Effector CD4-positive, alpha-beta T cell (primary cell): ENCODE data around the gene CAVIN3. TPM values are rescaled to one million over a fixed set of nuclear protein-coding genes. Genes with fewer than 3 reads are reported as not detected.

Experiments used
- DNase-seq: peaks from one replicate; pipeline ENCODE4 v3.0.0-alpha.2; 2020
- total RNA-seq: gene quantifications from one replicate; lab custom pipeline; 2026; lab: John Stamatoyannopoulos, UW

CAVIN3 gene, protein sequence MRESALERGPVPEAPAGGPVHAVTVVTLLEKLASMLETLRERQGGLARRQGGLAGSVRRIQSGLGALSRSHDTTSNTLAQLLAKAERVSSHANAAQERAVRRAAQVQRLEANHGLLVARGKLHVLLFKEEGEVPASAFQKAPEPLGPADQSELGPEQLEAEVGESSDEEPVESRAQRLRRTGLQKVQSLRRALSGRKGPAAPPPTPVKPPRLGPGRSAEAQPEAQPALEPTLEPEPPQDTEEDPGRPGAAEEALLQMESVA
- total RNA-seq, result not detected

DNA sequence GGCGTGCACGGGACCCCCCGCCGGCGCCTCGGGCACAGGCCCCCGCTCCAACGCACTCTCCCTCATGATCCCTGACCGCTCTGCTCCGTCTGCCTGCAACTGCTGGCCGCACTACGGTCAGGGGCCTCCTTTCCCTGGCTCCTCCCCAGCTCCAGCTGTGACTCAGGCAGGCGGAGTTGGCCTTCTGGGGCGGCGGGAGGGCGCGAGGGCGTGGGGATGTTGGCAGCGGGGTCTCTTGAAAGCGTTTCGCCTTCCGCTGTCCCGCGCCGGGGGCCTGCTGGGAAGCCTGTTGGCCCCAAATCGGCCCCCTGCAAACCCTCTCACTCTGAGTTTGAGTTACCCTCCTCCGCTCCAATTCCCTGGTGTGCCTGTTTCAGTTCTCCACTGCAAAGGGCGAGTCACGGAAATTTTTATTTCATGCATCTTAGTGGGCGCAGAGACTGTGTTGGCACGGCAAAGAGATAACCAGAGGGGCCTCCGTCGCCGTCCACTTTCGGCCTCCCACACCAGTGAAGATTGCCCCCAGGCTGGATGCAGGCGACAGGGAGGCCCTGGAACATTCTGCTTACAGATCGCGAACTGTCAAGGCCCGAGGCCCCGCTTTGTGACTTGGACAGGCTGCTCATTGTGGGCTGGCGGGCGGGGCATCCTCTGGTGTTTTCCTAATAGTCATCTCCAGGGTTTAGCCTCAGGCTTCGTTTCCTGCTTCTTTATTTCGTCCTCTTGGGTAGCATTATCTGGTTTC, at the start of gene CAVIN3:
TSS of gene CAVIN3 (minus strand) at position 91 of the 745 bp plus-strand sequence. CDS start at position 66, 25 bp downstream.
- no peak for DNase-seq

- DNase-seq, result no peak
Measured at GRCh38 chr11:6365659-6366058, 45.4 kb upstream of the CAVIN3 start.

DNA sequence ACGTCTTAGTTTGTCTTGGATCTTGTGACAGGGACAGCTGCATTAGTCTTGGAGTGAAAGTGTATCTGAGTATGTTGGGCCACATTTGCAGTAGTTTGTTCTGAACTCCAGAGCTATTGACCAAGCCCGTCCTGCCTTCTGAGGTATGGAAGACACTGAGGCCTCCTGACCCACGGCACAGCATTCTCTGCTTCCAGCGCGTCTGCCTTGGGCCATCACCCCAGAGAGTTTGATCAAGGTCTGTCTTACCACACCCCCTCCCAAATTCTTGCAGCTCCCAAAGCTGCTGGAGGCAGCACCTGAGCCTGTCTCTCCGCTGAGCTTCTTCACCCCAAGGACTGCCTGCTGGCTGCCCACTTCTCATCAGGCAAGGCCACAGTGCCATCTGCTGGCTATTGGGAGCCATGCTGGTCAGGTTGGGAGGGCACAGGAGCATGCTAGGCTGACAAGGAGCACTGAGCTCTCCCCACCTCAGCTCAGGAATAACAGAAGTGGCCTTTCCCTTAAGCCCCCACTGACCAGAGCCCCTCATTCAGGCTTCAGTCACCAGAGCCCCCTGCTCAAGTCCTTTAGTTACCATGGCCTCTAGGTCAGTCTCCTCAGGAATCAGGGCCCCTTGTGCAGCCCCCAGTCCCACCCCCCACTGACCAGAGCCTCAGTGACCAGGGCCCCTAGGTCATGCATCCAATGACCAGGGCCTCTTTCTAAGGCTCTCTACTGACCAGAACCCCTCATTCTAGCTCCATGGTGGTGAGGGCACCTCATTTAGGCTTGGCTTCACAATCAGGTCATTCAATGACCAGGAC, 42.8 kb upstream of the CAVIN3 start:
- peak; percentile 53 for DNase-seq

- no peak for DNase-seq
Measured at GRCh38 chr11:6362185-6362872, 42.0 kb upstream of the CAVIN3 start.

- DNase-seq, result no peak
Measured at GRCh38 chr11:6360183-6360582, 39.9 kb upstream of the CAVIN3 start.

- DNase-seq, result no peak
Measured at GRCh38 chr11:6357222-6357621, 36.9 kb upstream of the CAVIN3 start.

GRCh38 chr11:6356503-6357055, 36.3 kb upstream of the CAVIN3 start:
- no peak for DNase-seq

- no peak for DNase-seq
Measured at GRCh38 chr11:6354651-6355485, 34.6 kb upstream of the CAVIN3 start.

DNA sequence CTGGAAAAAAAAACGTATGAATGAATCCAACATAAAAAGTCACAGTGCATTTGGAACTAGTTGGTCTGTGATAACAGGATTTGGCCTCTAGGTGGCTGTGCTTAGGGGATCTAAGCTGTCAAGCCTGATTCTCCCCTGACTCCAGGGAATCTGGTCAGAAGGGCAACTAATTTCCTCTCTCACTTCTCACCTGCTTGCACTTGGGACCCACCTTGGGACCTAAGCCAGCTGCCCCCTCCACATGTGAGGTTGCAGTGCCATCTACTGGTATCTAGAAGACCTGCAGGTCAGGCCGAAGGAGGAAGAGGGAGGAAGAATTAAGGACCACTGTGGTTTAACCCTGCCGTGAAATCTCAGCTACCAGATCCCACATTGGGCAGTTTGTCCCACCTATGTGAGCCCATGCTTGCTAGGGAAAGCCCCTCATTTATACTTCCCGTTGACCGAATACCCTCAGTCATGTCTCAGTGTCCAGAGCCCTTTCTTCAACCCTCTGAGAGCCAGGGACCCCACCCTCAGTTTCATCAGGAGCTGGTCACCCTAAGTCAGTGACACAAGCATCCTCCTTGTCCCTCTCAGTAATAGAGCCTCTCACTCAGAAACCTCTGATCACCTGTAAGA, 33.2 kb upstream of the CAVIN3 start:
- DNase-seq, result peak; percentile 23

DNA sequence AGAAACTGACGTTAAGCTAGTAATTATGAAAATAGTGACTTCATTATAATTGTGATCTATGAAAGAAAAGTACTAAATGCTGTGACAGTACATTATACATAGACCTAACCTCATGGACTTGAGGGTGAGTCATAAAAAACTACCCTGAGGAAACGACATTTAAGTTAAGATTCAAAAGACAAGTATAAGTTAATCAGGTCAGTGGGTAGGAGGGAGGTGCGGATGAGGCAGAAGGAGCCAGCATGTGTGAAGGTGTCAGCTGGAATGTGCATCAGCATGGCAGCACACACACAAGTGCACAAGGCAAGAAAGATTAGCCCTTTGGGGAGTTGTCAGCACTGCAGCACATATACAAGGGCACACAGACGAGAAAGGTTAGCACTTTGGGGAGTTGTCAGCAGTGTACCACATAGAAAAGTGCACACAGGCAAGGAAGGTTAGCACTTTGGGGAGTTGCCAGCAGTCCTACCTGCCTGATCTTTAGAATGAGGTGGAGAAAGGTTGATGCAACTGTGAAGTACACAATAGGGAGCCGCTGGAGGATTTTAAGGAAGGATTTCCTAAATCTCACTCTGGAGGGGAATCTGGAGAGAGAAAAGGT, 31.6 kb upstream of the CAVIN3 start:
- DNase-seq, result no peak

DNA sequence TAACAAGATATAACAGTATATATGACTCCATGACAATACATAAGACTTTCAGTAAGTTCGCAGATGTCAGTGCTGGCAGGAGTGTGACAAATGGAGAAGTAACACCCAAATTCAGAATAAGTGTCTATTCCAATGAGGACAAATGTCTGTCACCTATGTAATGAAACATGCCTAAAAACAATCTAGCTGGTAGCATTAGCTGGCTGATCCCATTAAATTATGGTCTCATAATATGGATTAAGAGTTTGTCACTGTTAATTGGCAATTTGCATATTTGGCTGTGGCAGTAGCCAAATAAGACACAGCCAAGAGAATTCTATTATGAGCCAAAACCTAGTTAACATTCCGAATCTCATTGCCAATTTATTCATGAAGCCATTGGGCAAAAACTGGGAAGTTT, 30.2 kb upstream of the CAVIN3 start:
- DNase-seq, result no peak

GRCh38 chr11:6350043-6350442, 29.7 kb upstream of the CAVIN3 start:
- DNase-seq, result no peak

DNA sequence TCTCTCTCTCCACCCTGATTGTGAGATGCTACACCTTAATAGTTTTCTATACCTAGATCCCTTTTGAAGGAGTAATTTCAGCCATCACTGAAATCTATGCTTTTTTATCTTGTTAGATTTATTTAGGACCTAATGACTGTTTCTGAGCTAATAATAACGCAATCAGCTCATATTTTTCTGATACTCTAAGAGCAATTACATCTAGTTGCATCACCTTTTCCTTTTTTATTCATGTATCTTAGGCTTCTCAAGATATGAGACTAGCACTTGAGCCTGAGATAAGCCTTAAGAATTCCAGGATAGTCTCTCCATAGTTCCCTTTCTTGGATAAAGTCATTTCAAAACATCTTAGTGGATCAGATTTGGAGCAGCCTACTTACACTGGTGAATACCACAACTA, 25.1 kb upstream of the CAVIN3 start:
- no peak for DNase-seq

DNA sequence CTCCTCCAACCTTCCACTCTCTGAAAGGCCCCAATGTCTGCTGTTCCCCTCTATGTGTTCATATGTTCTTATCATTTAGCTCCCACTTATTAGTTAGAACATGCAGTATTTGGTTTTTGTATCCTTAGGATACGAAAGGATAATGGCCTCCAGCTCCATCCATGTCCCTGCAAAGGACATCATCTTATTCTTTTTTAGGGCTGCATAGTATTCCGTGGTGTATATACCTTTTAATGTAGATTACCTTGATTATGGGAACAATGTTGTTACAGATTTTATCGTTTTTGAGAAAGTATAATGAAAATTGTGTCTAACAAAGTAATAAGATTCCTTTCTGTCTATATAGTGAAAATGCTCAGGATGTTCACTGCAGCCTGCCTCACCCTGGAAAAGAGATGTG, 16.0 kb upstream of the CAVIN3 start:
- no peak for DNase-seq

DNA sequence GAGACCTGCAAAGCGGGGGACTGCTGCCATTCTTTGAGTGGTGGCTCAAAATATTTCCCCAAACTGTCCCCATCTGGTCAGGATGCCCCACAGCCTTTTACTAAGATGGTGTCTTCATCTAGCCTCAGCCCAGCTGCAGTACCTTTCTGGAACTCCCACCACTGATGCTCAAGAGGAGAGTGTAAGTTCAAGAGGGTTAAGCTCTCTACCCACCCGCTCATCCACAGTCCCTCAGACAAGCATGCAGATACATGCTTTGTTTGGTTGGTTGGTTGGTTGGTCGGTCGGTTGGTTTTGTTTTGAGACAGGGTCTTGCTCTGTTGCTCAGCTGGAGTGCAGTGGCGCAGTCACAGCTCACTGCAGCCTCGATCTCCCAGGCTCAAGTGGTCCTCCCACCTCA, 14.5 kb upstream of the CAVIN3 start:
- no peak for DNase-seq

DNA sequence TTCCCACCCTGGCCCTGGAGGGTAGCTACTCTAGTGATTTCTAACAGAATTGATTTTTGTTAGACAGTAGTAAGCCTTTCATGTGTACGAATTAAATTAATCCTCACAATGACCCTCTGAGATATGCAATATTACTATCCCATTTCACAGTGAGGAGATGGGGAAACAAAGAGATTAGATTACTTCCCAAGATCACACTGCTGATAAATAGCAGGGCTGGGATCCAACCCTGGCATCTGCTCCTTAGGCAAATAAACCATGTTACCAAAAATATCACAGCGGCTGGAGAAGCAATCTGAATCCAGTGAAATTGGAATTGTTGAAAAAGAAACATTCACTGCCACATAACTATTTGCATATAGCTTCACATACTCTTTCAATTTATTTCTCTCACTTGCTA, 12.8 kb upstream of the CAVIN3 start:
- no peak for DNase-seq

DNA sequence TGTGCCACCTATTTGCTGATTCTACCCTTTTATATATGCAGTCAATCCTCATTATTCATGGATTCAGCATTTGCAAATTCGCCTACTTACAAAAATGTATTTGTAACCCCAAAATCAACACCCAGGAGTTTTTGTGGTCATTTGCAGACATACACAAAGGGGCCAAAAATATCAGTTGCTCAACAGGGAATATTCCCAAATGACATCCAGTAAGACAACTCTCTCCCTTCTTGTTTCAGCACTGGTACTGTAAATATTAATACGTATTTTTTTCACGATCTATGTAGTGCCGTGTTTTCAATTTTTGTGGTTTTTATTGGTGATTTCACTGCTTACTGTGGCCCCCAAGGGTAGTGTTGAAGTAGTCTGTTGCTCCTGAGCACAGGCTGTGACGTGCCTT, 11.8 kb upstream of the CAVIN3 start:
- DNase-seq, result no peak

- no peak for DNase-seq
Measured at GRCh38 chr11:6328321-6328720, 8.0 kb upstream of the CAVIN3 start.

DNA sequence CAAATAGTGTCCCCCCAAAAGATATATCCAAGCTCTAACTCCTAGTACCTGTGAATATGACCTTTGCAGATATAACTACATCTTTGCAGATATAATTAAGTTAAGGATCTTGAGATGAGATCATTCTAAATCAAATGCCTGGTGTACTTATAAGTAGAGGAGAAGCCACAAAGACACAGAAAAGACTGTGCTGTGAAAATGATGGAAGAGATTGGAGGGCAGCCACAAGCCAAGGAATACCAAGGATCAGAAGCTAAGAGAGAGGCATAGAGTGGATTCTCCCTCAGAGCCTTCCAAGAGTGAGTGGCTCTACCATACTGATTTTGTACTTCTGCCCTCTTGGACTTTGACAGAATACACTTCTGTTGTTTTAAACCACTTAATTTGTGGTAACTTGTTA, 7.5 kb upstream of the CAVIN3 start:
- no peak for DNase-seq

DNA sequence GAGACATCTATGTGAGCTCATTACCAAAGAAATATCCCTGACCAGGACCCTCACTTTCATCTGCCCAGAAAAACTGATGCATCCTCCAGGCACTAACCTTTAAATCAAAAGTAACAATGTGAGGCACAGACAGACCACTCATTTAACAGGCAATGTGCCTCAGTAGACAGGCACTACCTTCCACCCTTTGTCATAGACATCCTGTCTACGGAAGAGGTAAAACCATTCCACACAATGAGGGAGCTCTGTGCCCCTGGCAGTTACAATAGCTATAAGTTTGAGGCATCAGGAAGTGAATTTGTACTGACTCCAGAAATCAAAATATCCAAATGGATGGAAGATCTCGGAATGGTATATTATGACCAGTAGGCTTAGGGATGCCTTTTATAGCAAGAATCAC, 6.7 kb upstream of the CAVIN3 start:
- DNase-seq, result no peak

GRCh38 chr11:6326303-6326702, 6.0 kb upstream of the CAVIN3 start:
- DNase-seq, result no peak
